Hepatocyte (in vitro differentiated cells): ENCODE results near the gene PTS.

Experiments
- CTCF ChIP-seq: fragments of 200-600 bp; sonication (generic); IDR thresholded peaks from 2 replicates; pipeline ENCODE4 v1.5.1; 2016; ENCODE audit warnings: antibody characterized with exemption, mild to moderate bottlenecking; ENCODE audit not compliant: poor library complexity
- EZH2 ChIP-seq: fragments of 200-600 bp; sonication (generic); IDR thresholded peaks from 2 replicates; pipeline ENCODE4 v1.6.1; 2016; ENCODE audit warnings: antibody characterized with exemption, mild to moderate bottlenecking, borderline replicate concordance
- EZH2phosphoT487 ChIP-seq: fragments of 200-600 bp; sonication (generic); IDR thresholded peaks from one replicate; pipeline ENCODE4 v1.6.1; 2018; ENCODE audit warnings: antibody characterized with exemption, mild to moderate bottlenecking, low read depth, moderate library complexity; ENCODE audit not compliant: unreplicated experiment, severe bottlenecking

- TF ChIP-seq CTCF = no peak
- TF ChIP-seq EZH2 = no peak
- no peak for TF ChIP-seq EZH2phosphoT487
Observed at GRCh38 chr11:112206071-112206470, 20.2 kb upstream of the PTS start.
